Caco-2 (cell line): ENCODE results near the gene ALG14. TPM values are rescaled to one million over a fixed set of nuclear protein-coding genes. Genes with fewer than 3 reads are reported as not detected.

ENCODE experiments used
- BruUV-seq: library from RNA; stranded (reverse); fragments of 400-500 nt; replicated peaks from 2 replicates; lab custom pipeline; 2021; lab: Mats Ljungman, UMichigan
- CTCF ChIA-PET: fragments of 300-600 bp; sonication (Branson Sonifier 250); formaldehyde crosslinking; loops from one replicate; lab custom pipeline; 2022; ENCODE audit warnings: antibody characterized with exemption; lab: Charles Lee
- POLR2A ChIA-PET: fragments of 300-600 bp; sonication (Branson Sonifier 250); formaldehyde crosslinking; loops from one replicate; lab custom pipeline; 2022; ENCODE audit warnings: antibody characterized with exemption; lab: Charles Lee
- DNase-seq, 2 experiments: peaks; one replicate each; pipeline versions ENCODE4 v3.0.0 to v3.0.0-alpha.2; 2020 to 2022
- H3K27me3 ChIP-seq: replicated peaks from 2 replicates; pipeline ENCODE4 v1.6.0; 2011; ENCODE audit warnings: low read length; ENCODE audit not compliant: control insufficient read depth, insufficient read depth
- H3K36me3 ChIP-seq: 2 replicates; pipeline ENCODE4 v1.5.1; 2011; ENCODE audit warnings: low read length; ENCODE audit not compliant: control insufficient read depth, insufficient read depth
- H3K4me1 ChIP-seq: fragments of 250-450 bp; sonication (Bioruptor Pico); 2 replicates; pipeline ENCODE4 v1.5.1; 2020; ENCODE audit warnings: mild to moderate bottlenecking
- H3K4me3 ChIP-seq: 2 replicates; pipeline ENCODE4 v1.5.1; 2011; ENCODE audit warnings: low read depth, mild to moderate bottlenecking, control low read depth, low read length
- H3K9me3 ChIP-seq: fragments of 250-450 bp; sonication (Bioruptor Pico); 2 replicates; pipeline ENCODE4 v1.5.1; 2020; ENCODE audit warnings: mild to moderate bottlenecking, moderate library complexity
- H3K27ac Mint-ChIP-seq: one replicate; pipeline ENCODE4 v1.8.0; 2022; ENCODE audit warnings: mixed read lengths; ENCODE audit not compliant: unreplicated experiment
- H3K27me3 Mint-ChIP-seq: one replicate; pipeline ENCODE4 v1.8.0; 2022; ENCODE audit warnings: mixed read lengths; ENCODE audit not compliant: insufficient read depth, unreplicated experiment
- H3K36me3 Mint-ChIP-seq: one replicate; pipeline ENCODE4 v1.8.0; 2022; ENCODE audit warnings: mild to moderate bottlenecking, mixed read lengths; ENCODE audit not compliant: insufficient read depth, unreplicated experiment
- H3K4me1 Mint-ChIP-seq: one replicate; pipeline ENCODE4 v1.8.0; 2022; ENCODE audit warnings: low read depth, mixed read lengths; ENCODE audit not compliant: unreplicated experiment
- H3K4me3 Mint-ChIP-seq: one replicate; pipeline ENCODE4 v1.8.0; 2022; ENCODE audit warnings: mild to moderate bottlenecking, moderate library complexity, mixed read lengths; ENCODE audit not compliant: unreplicated experiment
- H3K9me3 Mint-ChIP-seq: one replicate; pipeline ENCODE4 v1.8.0; 2022; ENCODE audit warnings: mixed read lengths; ENCODE audit not compliant: unreplicated experiment
- CTCF ChIP-seq, 2 experiments: fragments of 200-600 bp in 1 of 2; IDR thresholded peaks; 1 replicate in 1 of 2; 2 replicates in 1 of 2; pipeline versions ENCODE4 v1.5.1 to v1.8.0; 2011 to 2022; ENCODE audit warnings: antibody characterized with exemption in 1 of 2, control low read depth in 1 of 2, inconsistent platforms in 1 of 2, low read depth in 1 of 2, low read length in 1 of 2, mild to moderate bottlenecking in 1 of 2, moderate library complexity in 1 of 2; ENCODE audit not compliant: insufficient read depth in 1 of 2, severe bottlenecking in 1 of 2, unreplicated experiment in 1 of 2
- intact Hi-C: fragments of 100-400 bp; cut with micrococcal nuclease; formaldehyde crosslinking; loops from one replicate; pipeline ENCODE4 v1.10.0; 2022; ENCODE audit not compliant: unreplicated experiment
- total RNA-seq: library from RNA; stranded (reverse); gene quantifications from 2 replicates; pipeline ENCODE4 v1.2.3, GENCODE V29; 2022

ALG14 gene
- total RNA-seq, 1 experiment from 2014 or later: 4.5 TPM

- Mint-ChIP-seq H3K4me3 (no peak overlapping the region), H3K27ac (no peak overlapping the region), H3K36me3 (no peaks in the 10 kb centered on the region), H3K9me3 (no peaks in the 10 kb centered on the region), H3K4me1 (peaks cover 6% of the 10 kb centered on the region), H3K27me3 (no peaks in the 10 kb centered on the region)
- Histone ChIP-seq H3K9me3 (no peaks in the 10 kb centered on the region), H3K4me1 (no peaks in the 10 kb centered on the region), H3K27me3 (no peaks in the 10 kb centered on the region), H3K36me3 (no peaks in the 10 kb centered on the region), H3K4me3 (no peak overlapping the region)
- POLR2A ChIA-PET: no interaction called here
- CTCF ChIA-PET: interaction anchor here (1.0 kb wide), 1 partner anchor 180 kb away, joined by 3 read pairs; no protein-coding TSS in a partner anchor
- BruUV-seq: no TSS peak
- intact Hi-C loops: no loop called here
- no peak for DNase-seq
- TF ChIP-seq CTCF (IDR thresholded peaks at IDR 0.05; ENCODE audit: insufficient read depth in 1 of 2, low read depth in 1 of 2, low read length in 1 of 2, severe bottlenecking in 1 of 2, unreplicated experiment in 1 of 2): no peak
Measured at GRCh38 chr1:95034506-95034905, 38.2 kb downstream of the ALG14 start.

- Histone ChIP-seq H3K36me3 (no peaks in the 10 kb centered on the region), H3K9me3 (no peaks in the 10 kb centered on the region), H3K27me3 (no peaks in the 10 kb centered on the region), H3K4me1 (no peaks in the 10 kb centered on the region), H3K4me3 (no peak overlapping the region)
- no TSS peak for BruUV-seq
- no peak overlapping the region for H3K4me3 Mint-ChIP-seq
- H3K9me3 Mint-ChIP-seq: no peaks in the 10 kb centered on the region
- H3K27ac Mint-ChIP-seq: no peak overlapping the region
- no peaks in the 10 kb centered on the region for H3K4me1 Mint-ChIP-seq
- no peaks in the 10 kb centered on the region for H3K27me3 Mint-ChIP-seq
- CTCF ChIA-PET: no interaction called here
- no peak for TF ChIP-seq CTCF (IDR thresholded peaks at IDR 0.05; ENCODE audit: insufficient read depth in 1 of 2, low read depth in 1 of 2, low read length in 1 of 2, severe bottlenecking in 1 of 2, unreplicated experiment in 1 of 2)
- POLR2A ChIA-PET: no interaction called here
- no peak for DNase-seq
- intact Hi-C loops: no loop called here
- H3K36me3 Mint-ChIP-seq: no peaks in the 10 kb centered on the region
Measured at GRCh38 chr1:95033843-95034242, 38.9 kb downstream of the ALG14 start.

- no peaks in the 10 kb centered on the region for H3K9me3 ChIP-seq
- H3K4me3 ChIP-seq: no peak overlapping the region
- no peak for DNase-seq
- no peaks in the 10 kb centered on the region for H3K4me1 ChIP-seq
- Mint-ChIP-seq H3K4me1 (no peaks in the 10 kb centered on the region), H3K36me3 (no peaks in the 10 kb centered on the region), H3K27ac (no peak overlapping the region), H3K4me3 (no peak overlapping the region), H3K9me3 (no peaks in the 10 kb centered on the region), H3K27me3 (no peaks in the 10 kb centered on the region)
- no peaks in the 10 kb centered on the region for H3K36me3 ChIP-seq
- ChIA-PET CTCF (interaction anchor here (0.5 kb wide), 1 partner anchor 14 kb away, joined by 5 read pairs; no protein-coding TSS in a partner anchor), POLR2A (no interaction called here)
- TF ChIP-seq CTCF (IDR thresholded peaks at IDR 0.05; ENCODE audit: insufficient read depth in 1 of 2, low read depth in 1 of 2, low read length in 1 of 2, severe bottlenecking in 1 of 2, unreplicated experiment in 1 of 2): no peak
- intact Hi-C loops: no loop called here
- no peaks in the 10 kb centered on the region for H3K27me3 ChIP-seq
- no TSS peak for BruUV-seq
Measured at GRCh38 chr1:95029532-95029931, 43.2 kb downstream of the ALG14 start.
